Smooth muscle cell (in vitro differentiated cells): ENCODE measurements around the gene SLC30A1. TPM values are rescaled to one million over a fixed set of nuclear protein-coding genes. Genes with fewer than 3 reads are reported as not detected.
A peak's percentile ranks its signal among the peaks of the same experiment; 100 is the strongest.

ENCODE experiments used
- DNase-seq: peaks from one replicate; lab custom pipeline; 2025; ENCODE audit not compliant: unreplicated experiment; lab: John Stamatoyannopoulos, UW
- H2AFZ ChIP-seq: fragments of 200-600 bp; sonication (generic); 2 replicates; pipeline ENCODE4 v1.6.0; 2016; ENCODE audit warnings: antibody characterized with exemption, low read depth, mild to moderate bottlenecking
- H3F3A ChIP-seq: fragments of 200-600 bp; sonication (generic); 2 replicates; pipeline ENCODE4 v1.6.0; 2017; ENCODE audit warnings: antibody characterized with exemption, low read depth
- H3K27ac ChIP-seq: fragments of 200-600 bp; sonication (generic); 2 replicates; pipeline ENCODE4 v1.5.1; 2016; ENCODE audit warnings: low read depth, mild to moderate bottlenecking
- H3K27me3 ChIP-seq: fragments of 200-600 bp; sonication (generic); 2 replicates; pipeline ENCODE4 v1.6.1; 2016; ENCODE audit warnings: low read depth, mild to moderate bottlenecking
- H3K36me3 ChIP-seq: fragments of 200-600 bp; sonication (generic); 2 replicates; pipeline ENCODE4 v1.5.1; 2016; ENCODE audit warnings: low read depth
- H3K4me1 ChIP-seq: fragments of 200-600 bp; sonication (generic); 2 replicates; pipeline ENCODE4 v1.5.1; 2016; ENCODE audit warnings: low read depth
- H3K4me2 ChIP-seq: fragments of 200-600 bp; sonication (generic); 2 replicates; pipeline ENCODE4 v1.6.0; 2016; ENCODE audit warnings: mild to moderate bottlenecking
- H3K4me3 ChIP-seq: fragments of 200-600 bp; sonication (generic); 2 replicates; pipeline ENCODE4 v1.5.1; 2016; ENCODE audit warnings: mild to moderate bottlenecking
- H3K79me2 ChIP-seq: fragments of 200-600 bp; sonication (generic); 2 replicates; pipeline ENCODE4 v1.6.0; 2016; ENCODE audit warnings: low read depth, mild to moderate bottlenecking
- H3K9ac ChIP-seq: fragments of 200-600 bp; sonication (generic); 2 replicates; pipeline ENCODE4 v1.6.0; 2016; ENCODE audit warnings: low read depth
- H3K9me3 ChIP-seq: fragments of 200-600 bp; sonication (generic); replicated peaks from 2 replicates; pipeline ENCODE4 v1.5.1; 2016; ENCODE audit warnings: low read depth
- H4K20me1 ChIP-seq: fragments of 200-600 bp; sonication (generic); 2 replicates; pipeline ENCODE4 v1.6.0; 2016; ENCODE audit warnings: low read depth
- CTCF ChIP-seq: fragments of 200-600 bp; sonication (generic); IDR thresholded peaks from 2 replicates; pipeline ENCODE4 v1.5.1; 2017; ENCODE audit warnings: borderline replicate concordance, mild to moderate bottlenecking, antibody characterized with exemption; ENCODE audit not compliant: insufficient read depth, poor library complexity, severe bottlenecking
- WGBS: methylation state at CpG from one replicate; pipeline ENCODE4 v1.1.7; 2016; ENCODE audit warnings: low lambda C conversion rate; 5-methylcytosine and 5-hydroxymethylcytosine counted together
- polyA plus RNA-seq: library from polyadenylated mRNA; unstranded; fragments of >200 nt; fragmentation: Nextera tagmentation; extraction: Ambion mirVana; gene quantifications from 2 replicates; pipeline ENCODE4 v1.2.1, GENCODE V29; 2016
- total RNA-seq: library from RNA; depleted of rRNA; stranded (reverse); fragments of >200 nt; gene quantifications from 2 replicates; pipeline ENCODE4 v1.2.3, GENCODE V29; 2014

The SLC30A1 gene
- total and polyA plus RNA-seq, 2 experiments from 2014 or later = 8.0 to 19.0 TPM

DNA sequence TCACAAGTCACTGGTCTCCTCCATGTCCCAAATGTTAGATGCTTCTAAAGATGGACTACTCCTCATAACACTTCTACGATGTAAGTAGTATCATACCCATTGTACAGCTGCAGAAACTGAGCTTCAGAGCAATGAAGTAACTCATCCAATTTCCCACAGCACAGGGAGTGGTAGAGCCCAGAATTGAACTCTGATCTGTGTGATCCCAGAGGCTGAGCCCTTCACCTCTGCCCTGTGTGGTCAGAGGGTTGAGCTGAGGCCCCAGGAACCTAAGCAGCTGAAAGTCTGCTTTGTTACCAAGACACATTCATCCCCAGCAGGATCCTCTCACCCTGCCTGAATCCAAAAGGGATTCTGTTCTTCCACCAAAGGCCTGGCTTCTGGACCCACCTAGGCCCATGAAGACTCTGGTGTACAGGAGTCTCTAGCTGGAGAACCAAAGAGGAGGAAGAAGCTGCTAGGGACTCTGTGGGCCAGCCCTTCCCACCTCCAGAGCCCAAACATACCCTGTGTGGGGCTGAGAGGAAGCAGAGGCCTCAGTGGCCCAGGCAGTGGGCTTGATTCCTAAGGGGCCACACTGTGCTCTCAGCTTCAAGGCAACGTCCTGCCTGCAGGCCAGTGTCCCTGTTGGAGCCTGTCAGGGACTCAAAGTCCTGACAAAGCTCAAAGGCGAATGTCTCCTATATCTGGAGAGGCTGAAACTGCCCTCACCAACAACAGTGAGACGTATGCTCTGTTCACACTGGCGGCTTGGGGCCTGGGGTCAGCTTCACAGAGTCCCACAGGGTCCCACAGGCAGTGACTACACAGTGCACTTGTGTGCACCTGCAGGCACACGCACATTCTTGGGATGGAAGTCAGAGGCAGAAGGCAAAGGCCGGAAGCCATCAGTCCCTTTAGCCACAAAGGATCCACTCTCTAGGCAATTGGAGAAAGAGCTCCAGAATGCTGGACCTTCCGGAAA is 40.4 kb upstream of the SLC30A1 start:
- Histone ChIP-seq H3F3A (no peaks in the 10 kb centered on the region), H3K27me3 (no peaks in the 10 kb centered on the region), H3K36me3 (no peaks in the 10 kb centered on the region), H3K27ac (no peak overlapping the region), H2AFZ (no peak overlapping the region), H3K9ac (no peak overlapping the region), H3K4me3 (no peak overlapping the region), H3K4me2 (no peak overlapping the region), H3K4me1 (no peaks in the 10 kb centered on the region), H3K79me2 (no peaks in the 10 kb centered on the region), H4K20me1 (no peaks in the 10 kb centered on the region), H3K9me3 (no peaks in the 10 kb centered on the region)
- DNase-seq = no peak
- no peak for TF ChIP-seq CTCF
- 85% methylated on average over 8 of the region's 8 CpGs for WGBS

GRCh38 chr1:211616965-211617297 is 38.0 kb upstream of the SLC30A1 start:
- no peak for DNase-seq
- Histone ChIP-seq H3K4me3 (no peak overlapping the region), H3K4me1 (no peaks in the 10 kb centered on the region), H3K79me2 (no peaks in the 10 kb centered on the region), H3K9ac (no peak overlapping the region), H3F3A (peaks cover 11% of the 10 kb centered on the region), H3K27me3 (no peaks in the 10 kb centered on the region), H3K9me3 (no peaks in the 10 kb centered on the region), H4K20me1 (no peaks in the 10 kb centered on the region), H2AFZ (no peak overlapping the region), H3K4me2 (no peak overlapping the region), H3K36me3 (no peaks in the 10 kb centered on the region), H3K27ac (no peak overlapping the region)
- no peak for TF ChIP-seq CTCF
- WGBS = 100% methylated on average over 5 of the region's 5 CpGs

DNA sequence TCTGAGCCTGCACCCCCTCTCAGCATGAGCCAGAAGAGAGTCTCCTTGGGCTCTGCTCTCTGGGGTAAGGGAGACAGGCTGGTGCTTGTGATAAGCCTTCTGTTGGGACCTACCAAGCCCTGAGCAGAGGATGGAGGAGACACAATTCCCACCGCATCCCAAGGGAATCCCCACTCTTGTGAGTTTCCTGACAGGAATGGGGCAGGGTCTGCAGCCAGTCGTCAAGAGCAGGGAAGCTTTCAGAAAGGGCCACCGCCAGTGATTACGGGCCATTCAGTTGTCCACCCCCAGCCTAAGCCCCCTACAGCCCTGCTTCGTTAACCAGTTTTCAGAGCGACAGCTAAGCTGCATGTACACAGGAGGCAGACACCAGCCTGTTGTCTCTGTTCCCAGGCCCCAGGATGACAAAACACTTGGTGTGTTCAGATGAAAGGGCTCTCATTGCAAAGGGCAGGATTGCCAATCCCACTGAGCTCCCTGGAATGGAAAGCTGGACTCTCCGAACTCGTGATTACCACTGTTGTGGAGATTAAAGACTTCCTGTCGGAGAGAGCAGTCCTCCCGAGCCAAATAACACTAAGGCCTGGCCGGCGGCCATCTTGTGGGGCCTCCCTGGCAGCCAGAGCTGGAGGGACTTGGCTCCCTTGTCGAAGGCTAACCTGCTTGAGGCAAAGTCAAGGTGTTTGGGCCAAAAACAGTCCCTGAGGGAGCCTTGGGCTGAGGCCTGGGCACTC is 37.4 kb upstream of the SLC30A1 start:
- TF ChIP-seq CTCF = no peak
- Histone ChIP-seq H2AFZ (peak overlapping the region; percentile 3), H4K20me1 (no peaks in the 10 kb centered on the region), H3F3A (peaks cover 11% of the 10 kb centered on the region), H3K79me2 (no peaks in the 10 kb centered on the region), H3K4me2 (no peak overlapping the region), H3K27me3 (no peaks in the 10 kb centered on the region), H3K4me3 (no peak overlapping the region), H3K9ac (no peak overlapping the region), H3K27ac (no peak overlapping the region), H3K36me3 (no peaks in the 10 kb centered on the region), H3K9me3 (no peaks in the 10 kb centered on the region), H3K4me1 (no peaks in the 10 kb centered on the region)
- no peak for DNase-seq
- WGBS = 75% methylated on average over 13 of the region's 13 CpGs
